ENCODE results near the gene RPL19. TPM values are rescaled to one million over a fixed set of nuclear protein-coding genes. Genes with fewer than 3 reads are reported as not detected.

The RPL19 gene
- total RNA-seq, 4 donors from 2014 or later: 2,008 to 3,549 (median 2,319) TPM

DNA sequence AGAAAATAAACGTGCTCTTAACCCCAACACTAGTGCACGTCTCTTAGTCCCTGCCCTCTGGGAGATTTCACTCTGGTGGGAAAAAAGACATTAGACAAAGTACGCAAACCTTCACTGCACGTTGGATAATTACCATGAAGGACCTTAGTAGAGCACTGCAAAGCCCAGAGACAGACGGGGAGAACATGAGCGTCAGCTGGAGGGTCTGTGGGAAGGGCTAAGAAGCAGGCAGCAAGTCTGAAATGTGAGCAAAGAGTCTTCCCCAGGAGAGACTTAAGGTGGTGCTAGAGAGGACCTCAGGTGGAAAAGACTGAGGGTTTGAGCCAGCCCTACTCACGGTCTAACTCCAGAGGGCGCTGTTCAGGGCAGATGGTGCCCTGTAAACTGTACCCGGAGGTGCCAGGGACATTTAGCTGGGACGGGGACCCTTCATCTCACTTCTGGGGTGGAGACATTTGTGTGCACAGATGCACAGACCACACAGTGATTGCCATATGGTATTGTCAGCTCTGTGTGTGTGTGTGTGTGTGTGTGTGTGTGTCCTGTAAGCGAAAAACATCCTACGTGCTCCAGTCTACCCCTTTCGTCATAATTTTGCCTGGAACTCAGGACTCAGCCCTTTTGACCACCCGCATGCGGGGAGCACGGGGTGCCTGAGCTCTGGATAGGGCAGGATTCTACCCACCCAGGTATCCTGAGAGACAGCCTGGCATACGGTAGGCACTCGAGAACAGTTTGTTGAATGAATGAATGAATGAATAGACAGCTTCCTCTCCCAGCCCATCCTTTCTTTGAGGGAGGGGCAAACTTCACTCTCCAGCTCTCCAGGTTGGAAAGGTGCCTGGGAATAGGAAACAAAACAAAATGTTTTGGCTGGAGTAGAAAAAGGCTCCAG is 35.7 kb downstream of the RPL19 start:
- peak in 1 of 2 donors; percentile 22 for DNase-seq
- H3K36me3 ChIP-seq: no peaks in the 10 kb centered on the region
- H3K4me3 ChIP-seq (replicated peaks in 1 of 3): no peak overlapping the region
- H3K27me3 ChIP-seq: no peaks in the 10 kb centered on the region
- TF ChIP-seq POLR2A (IDR thresholded peaks at IDR 0.05): no peak
- TF ChIP-seq, protein P1, sequence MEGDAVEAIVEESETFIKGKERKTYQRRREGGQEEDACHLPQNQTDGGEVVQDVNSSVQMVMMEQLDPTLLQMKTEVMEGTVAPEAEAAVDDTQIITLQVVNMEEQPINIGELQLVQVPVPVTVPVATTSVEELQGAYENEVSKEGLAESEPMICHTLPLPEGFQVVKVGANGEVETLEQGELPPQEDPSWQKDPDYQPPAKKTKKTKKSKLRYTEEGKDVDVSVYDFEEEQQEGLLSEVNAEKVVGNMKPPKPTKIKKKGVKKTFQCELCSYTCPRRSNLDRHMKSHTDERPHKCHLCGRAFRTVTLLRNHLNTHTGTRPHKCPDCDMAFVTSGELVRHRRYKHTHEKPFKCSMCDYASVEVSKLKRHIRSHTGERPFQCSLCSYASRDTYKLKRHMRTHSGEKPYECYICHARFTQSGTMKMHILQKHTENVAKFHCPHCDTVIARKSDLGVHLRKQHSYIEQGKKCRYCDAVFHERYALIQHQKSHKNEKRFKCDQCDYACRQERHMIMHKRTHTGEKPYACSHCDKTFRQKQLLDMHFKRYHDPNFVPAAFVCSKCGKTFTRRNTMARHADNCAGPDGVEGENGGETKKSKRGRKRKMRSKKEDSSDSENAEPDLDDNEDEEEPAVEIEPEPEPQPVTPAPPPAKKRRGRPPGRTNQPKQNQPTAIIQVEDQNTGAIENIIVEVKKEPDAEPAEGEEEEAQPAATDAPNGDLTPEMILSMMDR (IDR thresholded peaks at IDR 0.05): peak in 4 of 6 experiments; percentile 39 to 45 (median 44)
- 30 to 32% methylated on average over 18 of the region's 18 CpGs for WGBS, 2 donors
- peaks cover 0 to 24% of the 10 kb centered on the region in 2 donors for H3K4me1 ChIP-seq
- intact Hi-C loops (cut with DNase I): loop anchor here (10.0 kb wide), 1 partner anchor 171 kb away; no protein-coding TSS in a partner anchor
- no peaks in the 10 kb centered on the region for H3K9me3 ChIP-seq
- H3K27ac ChIP-seq: no peak overlapping the region

DNA sequence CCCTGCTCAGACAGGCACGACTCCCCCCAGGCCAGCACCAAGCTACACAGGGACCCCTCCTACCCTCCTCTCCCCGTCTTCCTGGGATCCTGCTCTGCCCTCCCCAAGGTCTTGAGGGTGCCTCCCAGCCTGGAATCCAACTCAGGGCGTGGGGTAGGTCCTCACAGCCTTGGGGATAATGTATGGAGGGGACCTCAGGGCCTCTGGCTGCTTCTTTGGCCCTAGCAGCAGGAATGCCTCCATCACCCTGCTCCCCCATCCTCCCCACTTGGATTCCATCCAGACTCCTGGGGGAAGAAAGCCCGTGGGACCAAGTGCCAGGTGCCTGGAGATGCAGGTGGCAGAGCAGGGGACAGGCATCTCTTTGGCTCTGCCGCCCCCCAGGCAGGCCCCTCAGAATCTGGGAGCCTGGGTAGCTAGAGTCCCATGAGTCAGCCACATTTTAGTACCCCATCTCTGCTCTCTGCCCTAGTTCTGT is 36.4 kb downstream of the RPL19 start:
- Histone ChIP-seq H3K4me3 (replicated peaks in 1 of 3) (no peak overlapping the region), H3K4me1 (peaks cover 0 to 24% of the 10 kb centered on the region in 2 donors), H3K9me3 (no peaks in the 10 kb centered on the region), H3K36me3 (no peaks in the 10 kb centered on the region), H3K27me3 (no peaks in the 10 kb centered on the region), H3K27ac (no peak overlapping the region)
- 33 to 42% methylated on average over 3 to 5 of the region's 5 CpGs for WGBS, 2 donors
- DNase-seq: no peak
- intact Hi-C loops (cut with DNase I): loop anchor here (10.0 kb wide), 1 partner anchor 172 kb away; no protein-coding TSS in a partner anchor
- TF ChIP-seq POLR2A (IDR thresholded peaks at IDR 0.05): no peak
- TF ChIP-seq, protein P1 (IDR thresholded peaks at IDR 0.05): no peak

DNA sequence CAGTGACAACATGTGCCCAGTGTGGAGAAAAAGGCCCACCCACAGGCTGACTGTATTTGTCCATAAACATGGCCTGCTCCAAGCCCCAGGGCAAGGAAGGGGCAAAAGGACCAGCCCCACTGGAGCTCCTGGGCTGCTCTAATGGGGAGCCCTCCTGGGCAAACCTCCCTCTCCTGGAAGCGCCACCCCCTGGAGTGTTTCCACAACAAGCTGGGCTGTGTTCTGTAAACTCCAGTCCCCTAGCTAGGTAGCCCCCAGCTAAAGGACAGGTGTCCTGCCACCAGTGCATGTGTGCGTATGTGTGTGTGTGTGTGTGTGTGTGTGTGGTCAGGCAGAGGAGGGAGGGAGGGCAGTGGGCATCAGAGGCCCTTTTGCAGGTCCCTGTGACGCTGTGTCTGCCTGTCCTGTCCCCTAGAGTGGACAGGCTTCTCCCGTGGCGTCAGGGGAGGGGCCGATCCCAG is 36.9 kb downstream of the RPL19 start:
- Histone ChIP-seq H3K27me3 (no peaks in the 10 kb centered on the region), H3K27ac (no peak overlapping the region), H3K9me3 (no peaks in the 10 kb centered on the region), H3K4me3 (replicated peaks in 1 of 3) (no peak overlapping the region), H3K36me3 (no peaks in the 10 kb centered on the region), H3K4me1 (peaks cover 0 to 22% of the 10 kb centered on the region in 2 donors)
- intact Hi-C loops (cut with DNase I): loop anchor here (10.0 kb wide), 1 partner anchor 172 kb away; no protein-coding TSS in a partner anchor
- WGBS, 2 donors: 71 to 83% methylated on average over 5 of the region's 6 CpGs
- no peak for DNase-seq
- no peak for TF ChIP-seq POLR2A (IDR thresholded peaks at IDR 0.05)
- TF ChIP-seq, protein P1 (IDR thresholded peaks at IDR 0.05): no peak

GRCh38 chr17:39237586-39237985 is 37.5 kb downstream of the RPL19 start:
- no peak for DNase-seq
- no peaks in the 10 kb centered on the region for H3K27me3 ChIP-seq
- TF ChIP-seq POLR2A (IDR thresholded peaks at IDR 0.05): no peak
- TF ChIP-seq, protein P1 (IDR thresholded peaks at IDR 0.05): no peak
- no peak overlapping the region for H3K4me3 ChIP-seq (replicated peaks in 1 of 3)
- intact Hi-C loops (cut with DNase I): loop anchor here (10.0 kb wide), 1 partner anchor 173 kb away; no protein-coding TSS in a partner anchor
- H3K36me3 ChIP-seq: no peaks in the 10 kb centered on the region
- no peak overlapping the region for H3K27ac ChIP-seq
- H3K9me3 ChIP-seq: no peaks in the 10 kb centered on the region
- H3K4me1 ChIP-seq: peaks cover 0 to 18% of the 10 kb centered on the region in 2 donors
- 90% methylated on average over 3 to 4 of the region's 7 CpGs for WGBS, 2 donors
